ENCODE data around the gene C22orf39.
A peak's percentile ranks its signal among the peaks of the same experiment; 100 is the strongest.

The C22orf39 gene

GRCh38 chr22:19396934-19397733, 50.4 kb downstream of the C22orf39 start:
- peak; percentile 31 for DNase-seq

GRCh38 chr22:19396561-19396933, 51.0 kb downstream of the C22orf39 start:
- DNase-seq, result no peak

GRCh38 chr22:19395276-19395675, 52.2 kb downstream of the C22orf39 start:
- DNase-seq, result no peak

- no peak for DNase-seq
Observed at GRCh38 chr22:19394274-19395050, 53.0 kb downstream of the C22orf39 start.

- no peak for DNase-seq
Observed at GRCh38 chr22:19393704-19394103, 53.8 kb downstream of the C22orf39 start.
